Measurements from ENCODE around the gene CER1. TPM values are rescaled to one million over a fixed set of nuclear protein-coding genes. Genes with fewer than 3 reads are reported as not detected.

The CER1 gene
- total RNA-seq, 1 donor from 2014 or later = not detected

GRCh38 chr9:14733133-14733532 lies 10.6 kb upstream of the CER1 start:
- TF ChIP-seq CTCF (IDR thresholded peaks at IDR 0.05; ENCODE audit: insufficient read depth, low read length, severe bottlenecking) = no peak
- no peak for FAIRE-seq
- no peaks in the 10 kb centered on the region for H3K36me3 ChIP-seq (ENCODE audit: control insufficient read depth, insufficient read depth, low read length)

DNA sequence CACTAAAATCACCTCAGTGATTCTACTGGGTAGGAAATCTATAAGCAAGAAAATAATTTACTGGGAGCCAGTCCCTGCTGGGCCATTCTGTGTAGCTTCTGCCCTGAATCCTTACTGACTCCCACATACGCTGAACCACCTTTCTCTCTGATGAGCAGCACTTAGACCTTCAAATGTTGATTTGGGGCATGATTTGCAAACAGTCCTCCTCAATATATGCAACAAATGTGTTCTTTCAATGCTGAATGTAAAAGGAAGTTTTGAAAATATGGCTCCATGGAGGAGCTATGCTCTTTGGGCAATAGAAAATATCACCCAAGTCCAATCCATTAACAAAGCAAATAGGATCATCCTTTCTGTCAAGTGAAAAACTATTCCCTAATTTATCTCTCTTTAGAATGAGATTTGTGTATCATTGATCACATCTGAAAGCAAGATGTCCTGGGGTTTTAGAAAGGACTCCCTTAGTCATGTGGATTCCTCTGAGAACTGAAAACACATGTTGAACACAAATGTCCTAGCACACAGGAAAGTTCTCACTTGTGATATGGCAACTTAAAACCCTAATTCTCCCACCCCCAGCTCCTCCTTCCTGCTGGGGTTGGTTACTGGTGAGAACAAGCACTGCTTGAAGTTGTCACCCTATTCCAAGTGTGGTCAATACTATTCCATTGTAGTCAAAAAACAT lies 8.9 kb upstream of the CER1 start:
- Histone ChIP-seq H3K27me3 (ENCODE audit: control insufficient read depth, insufficient read depth, low read length) (peaks cover 1% of the 10 kb centered on the region), H3K36me3 (ENCODE audit: control insufficient read depth, insufficient read depth, low read length) (no peaks in the 10 kb centered on the region), H3K4me3 (ENCODE audit: low read depth, low read length) (no peak overlapping the region)
- FAIRE-seq (no peak), DNase-seq (ENCODE audit: low read depth) (no peak)
- TF ChIP-seq CTCF (IDR thresholded peaks at IDR 0.05; ENCODE audit: insufficient read depth, low read length, severe bottlenecking) = no peak

More at GRCh38 chr9:14733133-14733532, 10.6 kb upstream of the CER1 start:
- no peak overlapping the region for H3K4me3 ChIP-seq (ENCODE audit: low read depth, low read length)
- no peak for DNase-seq (ENCODE audit: low read depth)
- peaks cover 1% of the 10 kb centered on the region for H3K27me3 ChIP-seq (ENCODE audit: control insufficient read depth, insufficient read depth, low read length)

DNA sequence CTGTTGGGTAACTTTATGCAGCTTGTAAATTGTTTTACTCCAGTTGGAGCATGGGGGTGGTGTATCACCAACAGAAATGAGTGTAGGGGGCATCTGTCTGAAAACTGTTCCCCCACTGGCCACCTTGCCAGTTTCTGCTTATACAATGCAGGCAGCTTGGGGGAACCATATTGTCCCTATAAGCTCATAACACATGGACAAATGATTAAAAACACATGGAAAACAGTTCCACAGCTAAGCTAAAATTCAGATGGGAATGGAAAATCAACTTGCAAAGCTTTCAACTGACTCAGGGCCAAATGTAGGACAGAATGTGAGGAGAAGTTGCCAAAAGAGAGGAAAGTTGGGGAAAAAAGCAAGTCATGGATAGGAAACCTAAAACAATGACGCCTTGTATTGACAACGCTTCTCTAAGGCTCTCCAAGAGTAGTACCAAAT lies 7.9 kb upstream of the CER1 start:
- FAIRE-seq (no peak), DNase-seq (ENCODE audit: low read depth) (no peak)
- no peak for TF ChIP-seq CTCF (IDR thresholded peaks at IDR 0.05; ENCODE audit: insufficient read depth, low read length, severe bottlenecking)
- Histone ChIP-seq H3K4me3 (ENCODE audit: low read depth, low read length) (no peak overlapping the region), H3K27me3 (ENCODE audit: control insufficient read depth, insufficient read depth, low read length) (peaks cover 3% of the 10 kb centered on the region), H3K36me3 (ENCODE audit: control insufficient read depth, insufficient read depth, low read length) (no peaks in the 10 kb centered on the region)

DNA sequence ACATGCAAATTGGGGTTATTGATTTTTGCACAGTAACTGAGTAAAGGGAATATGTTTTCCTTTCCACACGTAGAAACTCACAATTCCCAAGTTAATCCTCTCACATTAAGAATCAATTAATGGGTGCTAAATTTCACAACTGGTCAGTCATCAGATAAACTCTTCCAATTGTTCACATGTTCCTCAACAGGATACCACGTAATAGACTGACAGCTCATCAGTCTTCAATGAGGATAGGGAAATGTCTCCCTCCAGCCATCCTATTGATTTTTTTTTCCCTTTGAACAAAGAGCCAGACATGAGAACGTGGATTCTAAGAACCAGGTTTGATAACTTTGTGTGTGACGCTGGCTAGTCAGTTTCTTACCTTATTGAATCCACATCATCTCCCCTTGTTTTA lies 768 bp upstream of the CER1 start:
- no peak for TF ChIP-seq CTCF (IDR thresholded peaks at IDR 0.05; ENCODE audit: insufficient read depth, low read length, severe bottlenecking)
- peak; percentile 20 for DNase-seq (ENCODE audit: low read depth)
- Histone ChIP-seq H3K4me3 (ENCODE audit: low read depth, low read length) (no peak overlapping the region), H3K36me3 (ENCODE audit: control insufficient read depth, insufficient read depth, low read length) (no peaks in the 10 kb centered on the region), H3K27me3 (ENCODE audit: control insufficient read depth, insufficient read depth, low read length) (peaks cover 2% of the 10 kb centered on the region)
- FAIRE-seq = no peak

DNA sequence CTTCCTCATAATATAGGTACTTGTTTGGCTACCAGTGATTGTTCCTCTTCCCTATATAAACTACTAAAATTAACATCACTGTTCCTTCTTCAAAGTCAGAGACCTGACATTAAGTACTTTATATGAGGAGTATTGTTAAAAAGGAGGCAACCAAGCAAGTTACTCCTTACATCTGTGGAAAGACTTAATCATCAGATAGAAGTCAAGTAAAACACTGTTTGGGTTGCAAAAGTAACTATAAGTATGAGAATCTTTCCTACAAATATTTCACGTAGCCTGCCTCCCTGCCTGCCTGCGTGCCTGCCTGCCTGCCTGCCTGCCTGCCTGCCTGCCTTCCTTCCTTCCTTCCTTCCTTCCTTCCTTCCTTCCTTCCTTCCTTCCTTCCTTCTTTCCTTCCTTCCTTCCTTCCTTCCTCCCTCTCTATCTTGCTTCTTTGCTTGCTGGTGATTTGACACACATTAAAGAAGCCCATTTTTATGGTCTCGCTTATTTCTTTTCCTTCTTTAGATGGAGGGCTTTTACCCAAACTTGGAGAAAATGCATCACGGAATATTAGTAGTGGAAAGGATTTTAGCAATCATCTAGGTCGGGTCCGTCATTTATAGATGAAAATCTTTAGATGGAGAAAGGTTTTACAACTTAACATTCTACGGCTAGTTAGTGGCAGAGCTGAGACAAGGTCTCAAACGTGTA lies 3.2 kb downstream of the CER1 start:
- no peak overlapping the region for H3K4me3 ChIP-seq (ENCODE audit: low read depth, low read length)
- TF ChIP-seq CTCF (IDR thresholded peaks at IDR 0.05; ENCODE audit: insufficient read depth, low read length, severe bottlenecking) = no peak
- FAIRE-seq (no peak), DNase-seq (ENCODE audit: low read depth) (no peak)
- H3K36me3 ChIP-seq (ENCODE audit: control insufficient read depth, insufficient read depth, low read length) = no peaks in the 10 kb centered on the region
- no peaks in the 10 kb centered on the region for H3K27me3 ChIP-seq (ENCODE audit: control insufficient read depth, insufficient read depth, low read length)

Data from bronchial epithelial cell (primary cell).